Activated gamma-delta T cell (primary cell): Measurements from ENCODE around the gene MEG3.
"Not testable (repeated sequence)": the region's sequence is repeated elsewhere in the genome, so short reads cannot be mapped to it uniquely, and the experiment has no call there.

Experiments used
- DNase-seq: peaks from one replicate; lab custom pipeline; 2025; lab: John Stamatoyannopoulos, UW

MEG3 gene

GRCh38 chr14:100788942-100789341, 37.0 kb upstream of the MEG3 start:
- no peak for DNase-seq

GRCh38 chr14:100789460-100790417, 36.2 kb upstream of the MEG3 start:
- no peak for DNase-seq

GRCh38 chr14:100790502-100791347, 35.2 kb upstream of the MEG3 start:
- DNase-seq: no peak

- no peak for DNase-seq
Measured at GRCh38 chr14:100791348-100791735, 34.6 kb upstream of the MEG3 start.

GRCh38 chr14:100791995-100792394, 33.9 kb upstream of the MEG3 start:
- no peak for DNase-seq

- DNase-seq: no peak
Measured at GRCh38 chr14:100796946-100797345, 29.0 kb upstream of the MEG3 start.

- no peak for DNase-seq
Measured at GRCh38 chr14:100800041-100800440, 25.9 kb upstream of the MEG3 start.

- not testable (repeated sequence) for DNase-seq
Measured at GRCh38 chr14:100801433-100801832, 24.5 kb upstream of the MEG3 start.

- no peak for DNase-seq
Measured at GRCh38 chr14:100802179-100802578, 23.7 kb upstream of the MEG3 start.

- no peak for DNase-seq
Measured at GRCh38 chr14:100802766-100803165, 23.2 kb upstream of the MEG3 start.

- no peak for DNase-seq
Measured at GRCh38 chr14:100803226-100803625, 22.7 kb upstream of the MEG3 start.

- no peak for DNase-seq
Measured at GRCh38 chr14:100803676-100804075, 22.2 kb upstream of the MEG3 start.

GRCh38 chr14:100804138-100804537, 21.8 kb upstream of the MEG3 start:
- DNase-seq: no peak

- no peak for DNase-seq
Measured at GRCh38 chr14:100804558-100805309, 21.2 kb upstream of the MEG3 start.

GRCh38 chr14:100806386-100806785, 19.5 kb upstream of the MEG3 start:
- DNase-seq: no peak

GRCh38 chr14:100807496-100807895, 18.4 kb upstream of the MEG3 start:
- DNase-seq: no peak

GRCh38 chr14:100807979-100808734, 17.8 kb upstream of the MEG3 start:
- DNase-seq: no peak

- DNase-seq: no peak
Measured at GRCh38 chr14:100810435-100810834, 15.5 kb upstream of the MEG3 start.

- no peak for DNase-seq
Measured at GRCh38 chr14:100810861-100811461, 15.0 kb upstream of the MEG3 start.

- DNase-seq: no peak
Measured at GRCh38 chr14:100813291-100813690, 12.6 kb upstream of the MEG3 start.
